Measurements from ENCODE around the gene SLC2A8. TPM values are rescaled to one million over a fixed set of nuclear protein-coding genes. Genes with fewer than 3 reads are reported as not detected.

SLC2A8 gene
- polyA plus RNA-seq, 3 donors: 6.6 to 8.7 (median 6.6) TPM

DNA sequence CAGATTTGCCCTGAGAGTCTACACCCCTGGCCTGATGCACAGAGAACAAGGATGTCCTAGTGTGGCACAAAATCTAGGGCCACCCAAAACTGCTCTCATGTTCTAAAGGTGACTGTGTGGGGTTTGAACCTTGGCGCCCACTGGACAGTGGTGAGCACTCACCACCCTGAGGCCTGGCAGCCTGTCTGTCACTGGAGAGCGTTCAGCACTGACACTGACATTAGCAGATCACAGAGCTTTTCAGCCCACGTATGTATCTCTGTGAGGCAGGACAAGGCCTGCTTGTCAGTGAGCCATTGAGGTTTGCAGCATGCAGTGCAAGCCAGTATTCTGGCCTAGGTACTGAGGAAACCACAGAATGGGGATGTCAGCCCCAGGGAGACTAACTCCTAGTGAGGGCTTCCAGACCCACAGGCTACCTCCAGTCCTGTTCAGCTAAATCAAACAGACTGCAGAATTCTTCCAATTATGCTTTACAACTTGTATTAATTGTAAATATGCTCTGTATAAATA, 38.9 kb upstream of the SLC2A8 start:
- WGBS (ENCODE audit: insufficient coverage): 79% methylated on average over 3 of the region's 3 CpGs
- H2AFZ ChIP-seq (ENCODE audit: insufficient read depth, low read depth, low read length, poor library complexity, severe bottlenecking): no peak overlapping the region
- no peak overlapping the region for H3K9ac ChIP-seq (ENCODE audit: insufficient read depth, low read length, poor library complexity, severe bottlenecking)
- DNase-seq: no peak
- H3K9me3 ChIP-seq (replicated peaks in 1 of 2; ENCODE audit: control insufficient read depth in 1 of 2, insufficient read depth in 1 of 2, low read length in 2 of 2): no peaks in the 10 kb centered on the region
- Mint-ChIP-seq H3K27me3 (ENCODE audit: low read depth in 3 of 3) (no peaks in the 10 kb centered on the region), H3K4me3 (no peak overlapping the region), H3K36me3 (no peaks in the 10 kb centered on the region), H3K9me3 (no peaks in the 10 kb centered on the region), H3K27ac (no peak overlapping the region), H3K4me1 (peaks cover 16% of the 10 kb centered on the region)
- no peaks in the 10 kb centered on the region for H3K79me2 ChIP-seq (ENCODE audit: insufficient read depth, low read length)
- TF ChIP-seq, protein P1, sequence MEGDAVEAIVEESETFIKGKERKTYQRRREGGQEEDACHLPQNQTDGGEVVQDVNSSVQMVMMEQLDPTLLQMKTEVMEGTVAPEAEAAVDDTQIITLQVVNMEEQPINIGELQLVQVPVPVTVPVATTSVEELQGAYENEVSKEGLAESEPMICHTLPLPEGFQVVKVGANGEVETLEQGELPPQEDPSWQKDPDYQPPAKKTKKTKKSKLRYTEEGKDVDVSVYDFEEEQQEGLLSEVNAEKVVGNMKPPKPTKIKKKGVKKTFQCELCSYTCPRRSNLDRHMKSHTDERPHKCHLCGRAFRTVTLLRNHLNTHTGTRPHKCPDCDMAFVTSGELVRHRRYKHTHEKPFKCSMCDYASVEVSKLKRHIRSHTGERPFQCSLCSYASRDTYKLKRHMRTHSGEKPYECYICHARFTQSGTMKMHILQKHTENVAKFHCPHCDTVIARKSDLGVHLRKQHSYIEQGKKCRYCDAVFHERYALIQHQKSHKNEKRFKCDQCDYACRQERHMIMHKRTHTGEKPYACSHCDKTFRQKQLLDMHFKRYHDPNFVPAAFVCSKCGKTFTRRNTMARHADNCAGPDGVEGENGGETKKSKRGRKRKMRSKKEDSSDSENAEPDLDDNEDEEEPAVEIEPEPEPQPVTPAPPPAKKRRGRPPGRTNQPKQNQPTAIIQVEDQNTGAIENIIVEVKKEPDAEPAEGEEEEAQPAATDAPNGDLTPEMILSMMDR (IDR thresholded peaks at IDR 0.05): no peak
- H3K36me3 ChIP-seq (replicated peaks in 1 of 2; ENCODE audit: control insufficient read depth in 1 of 2, insufficient read depth in 2 of 2, low read length in 2 of 2): no peaks in the 10 kb centered on the region
- no peaks in the 10 kb centered on the region for H3K27me3 ChIP-seq (ENCODE audit: control insufficient read depth in 2 of 2, insufficient read depth in 2 of 2, low read length in 2 of 2)
- no peak overlapping the region for H3K4me3 ChIP-seq (replicated peaks in 1 of 3; ENCODE audit: low read depth in 2 of 3, low read length in 3 of 3)
- peaks cover 17% of the 10 kb centered on the region in 2 donors for H3K4me1 ChIP-seq (ENCODE audit: control insufficient read depth in 1 of 2, insufficient read depth in 2 of 2, low read length in 2 of 2)
- H4K20me1 ChIP-seq (ENCODE audit: insufficient read depth, low read length): no peaks in the 10 kb centered on the region
- intact Hi-C loops (cut with micrococcal nuclease): no loop called here
- no peak overlapping the region for H3K4me2 ChIP-seq (replicated peaks; ENCODE audit: extremely low read depth, low read length, poor library complexity, severe bottlenecking)
- H3K27ac ChIP-seq (ENCODE audit: low read depth in 1 of 2, low read length in 2 of 2): no peak overlapping the region

GRCh38 chr9:127358770-127359169, 38.2 kb upstream of the SLC2A8 start:
- Mint-ChIP-seq H3K27ac (no peak overlapping the region), H3K27me3 (ENCODE audit: low read depth in 3 of 3) (peaks cover 0 to 1% (median 0%) of the 10 kb centered on the region in 3 donors), H3K4me3 (no peak overlapping the region), H3K36me3 (no peaks in the 10 kb centered on the region), H3K9me3 (no peaks in the 10 kb centered on the region), H3K4me1 (peaks cover 16% of the 10 kb centered on the region)
- Histone ChIP-seq H3K27ac (ENCODE audit: low read depth in 1 of 2, low read length in 2 of 2) (no peak overlapping the region), H4K20me1 (ENCODE audit: insufficient read depth, low read length) (no peaks in the 10 kb centered on the region), H3K27me3 (ENCODE audit: control insufficient read depth in 2 of 2, insufficient read depth in 2 of 2, low read length in 2 of 2) (no peaks in the 10 kb centered on the region), H3K4me1 (ENCODE audit: control insufficient read depth in 1 of 2, insufficient read depth in 2 of 2, low read length in 2 of 2) (peaks cover 17% of the 10 kb centered on the region in 2 donors), H3K9ac (ENCODE audit: insufficient read depth, low read length, poor library complexity, severe bottlenecking) (no peak overlapping the region), H3K4me3 (replicated peaks in 1 of 3; ENCODE audit: low read depth in 2 of 3, low read length in 3 of 3) (no peak overlapping the region), H3K9me3 (replicated peaks in 1 of 2; ENCODE audit: control insufficient read depth in 1 of 2, insufficient read depth in 1 of 2, low read length in 2 of 2) (no peaks in the 10 kb centered on the region), H3K36me3 (replicated peaks in 1 of 2; ENCODE audit: control insufficient read depth in 1 of 2, insufficient read depth in 2 of 2, low read length in 2 of 2) (no peaks in the 10 kb centered on the region), H3K79me2 (ENCODE audit: insufficient read depth, low read length) (no peaks in the 10 kb centered on the region), H3K4me2 (replicated peaks; ENCODE audit: extremely low read depth, low read length, poor library complexity, severe bottlenecking) (no peak overlapping the region), H2AFZ (ENCODE audit: insufficient read depth, low read depth, low read length, poor library complexity, severe bottlenecking) (no peak overlapping the region)
- no peak for DNase-seq
- 94% methylated on average over 2 of the region's 3 CpGs for WGBS (ENCODE audit: insufficient coverage)
- TF ChIP-seq, protein P1 (IDR thresholded peaks at IDR 0.05): no peak
- intact Hi-C loops (cut with micrococcal nuclease): no loop called here

Measured in CD14-positive monocyte (primary cell).